ENCODE results near the gene WDR70.

GRCh38 chr5:37400501-37400900 is 21.4 kb downstream of the WDR70 start:
- no peak for TF ChIP-seq POLR2A (IDR thresholded peaks at IDR 0.05)
- no peak for TF ChIP-seq CTCF (IDR thresholded peaks at IDR 0.05)
- TF ChIP-seq EP300 (IDR thresholded peaks at IDR 0.05; ENCODE audit: low read depth): no peak

Measured in transverse colon (tissue), 3 donors.